Measurements from ENCODE around the gene SAP25.
"Not testable (repeated sequence)": the region's sequence is repeated elsewhere in the genome, so short reads cannot be mapped to it uniquely, and the experiment has no call there.

DNA sequence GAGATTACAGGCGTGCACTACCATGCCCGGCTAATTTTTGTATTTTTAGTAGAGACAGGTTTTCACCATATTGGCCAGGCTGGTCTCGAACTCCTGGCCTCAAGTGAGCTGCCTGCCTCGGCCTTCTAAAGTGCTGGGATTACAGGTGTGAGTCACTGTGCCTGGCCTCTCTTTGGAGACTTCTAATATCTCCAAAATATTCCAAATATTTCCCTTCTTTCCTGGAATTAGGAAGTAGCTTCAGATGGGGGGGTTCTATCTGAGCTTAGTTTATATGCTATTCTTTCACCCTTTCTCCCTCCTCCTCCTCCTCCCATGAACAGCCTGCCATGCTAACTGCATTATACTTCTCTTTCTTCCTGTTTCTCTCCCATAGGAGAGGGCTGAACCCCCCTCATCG, 25.3 kb downstream of the SAP25 start:
- TF ChIP-seq POLR2AphosphoS5 (IDR thresholded peaks at IDR 0.05; ENCODE audit: low read depth, low read length); TAF1 (IDR thresholded peaks at IDR 0.05; ENCODE audit: low read depth, low read length); POLR2A (IDR thresholded peaks at IDR 0.05; ENCODE audit: low read depth, low read length); PAX5 (IDR thresholded peaks at IDR 0.05; ENCODE audit: insufficient read depth, low read length, severe bottlenecking); SPI1 (IDR thresholded peaks at IDR 0.05; ENCODE audit: low read depth, low read length); POU2F2 (IDR thresholded peaks at IDR 0.05; ENCODE audit: low read depth, low read length): not testable (repeated sequence)
